GM08714 (cell line): Measurements from ENCODE around the gene PLCD3.

Experiments
- H3K4me3 ChIP-seq: fragments of 200-500 bp; sonication (Bioruptor generic); 2 replicates; pipeline ENCODE4 v1.5.1; 2014; ENCODE audit warnings: mild to moderate bottlenecking, low read length, inconsistent platforms
- ZNF274 ChIP-seq: IDR thresholded peaks from 2 replicates; pipeline ENCODE4 v1.6.1; 2012; ENCODE audit warnings: mild to moderate bottlenecking, low read depth, low read length

The PLCD3 gene

GRCh38 chr17:45086391-45086790 is 45.9 kb downstream of the PLCD3 start:
- H3K4me3 ChIP-seq, result no peak overlapping the region

GRCh38 chr17:45081047-45081703 is 51.1 kb downstream of the PLCD3 start:
- no peak for TF ChIP-seq ZNF274
- no peak overlapping the region for H3K4me3 ChIP-seq

More at GRCh38 chr17:45086391-45086790, 45.9 kb downstream of the PLCD3 start:
- no peak for TF ChIP-seq ZNF274

GRCh38 chr17:45077643-45078042 is 54.7 kb downstream of the PLCD3 start:
- no peak overlapping the region for H3K4me3 ChIP-seq
- no peak for TF ChIP-seq ZNF274

GRCh38 chr17:45073414-45074070 is 58.8 kb downstream of the PLCD3 start:
- TF ChIP-seq ZNF274, result no peak
- H3K4me3 ChIP-seq, result no peak overlapping the region

- no peak overlapping the region for H3K4me3 ChIP-seq
- TF ChIP-seq ZNF274, result no peak
These were observed 61.5 kb downstream of the PLCD3 start for GRCh38 chr17:45070809-45071208.

GRCh38 chr17:45070001-45070400 is 62.3 kb downstream of the PLCD3 start:
- no peak overlapping the region for H3K4me3 ChIP-seq
- no peak for TF ChIP-seq ZNF274

- no peak for TF ChIP-seq ZNF274
- H3K4me3 ChIP-seq, result no peak overlapping the region
These were observed 64.7 kb downstream of the PLCD3 start for GRCh38 chr17:45067637-45068036.

GRCh38 chr17:45063198-45063597 is 69.1 kb downstream of the PLCD3 start:
- peak overlapping the region; percentile 23; the same call in 1 of the 2 replicates for H3K4me3 ChIP-seq

GRCh38 chr17:45061606-45062205 is 70.6 kb downstream of the PLCD3 start:
- TF ChIP-seq ZNF274, result no peak
- peak overlapping the region; percentile 64 for H3K4me3 ChIP-seq

More at GRCh38 chr17:45063198-45063597, 69.1 kb downstream of the PLCD3 start:
- TF ChIP-seq ZNF274, result no peak

- no peak for TF ChIP-seq ZNF274
- H3K4me3 ChIP-seq, result peak within 1 kb of the TSS; percentile 79
These were observed 71.3 kb downstream of the PLCD3 start, which contains the start of gene NMT1 for GRCh38 chr17:45060797-45061605. Gene NMT1 (plus strand): TSS chr17:45061317. CDS start chr17:45061330, 13 bp downstream.

- TF ChIP-seq ZNF274, result no peak
These were observed 71.9 kb downstream of the PLCD3 start for GRCh38 chr17:45060382-45060796.

More at GRCh38 chr17:45060382-45060796, 71.9 kb downstream of the PLCD3 start:
- peak overlapping the region; percentile 79 for H3K4me3 ChIP-seq
